ENCODE results near the gene GTSE1. TPM values are rescaled to one million over a fixed set of nuclear protein-coding genes. Genes with fewer than 3 reads are reported as not detected.

GTSE1 gene
- total and polyA plus RNA-seq, 2 of the 13 experiments (the other 11 are each of a cell fraction or from before 2014, with no cell fraction given): 10.7 to 13.5 TPM

DNA sequence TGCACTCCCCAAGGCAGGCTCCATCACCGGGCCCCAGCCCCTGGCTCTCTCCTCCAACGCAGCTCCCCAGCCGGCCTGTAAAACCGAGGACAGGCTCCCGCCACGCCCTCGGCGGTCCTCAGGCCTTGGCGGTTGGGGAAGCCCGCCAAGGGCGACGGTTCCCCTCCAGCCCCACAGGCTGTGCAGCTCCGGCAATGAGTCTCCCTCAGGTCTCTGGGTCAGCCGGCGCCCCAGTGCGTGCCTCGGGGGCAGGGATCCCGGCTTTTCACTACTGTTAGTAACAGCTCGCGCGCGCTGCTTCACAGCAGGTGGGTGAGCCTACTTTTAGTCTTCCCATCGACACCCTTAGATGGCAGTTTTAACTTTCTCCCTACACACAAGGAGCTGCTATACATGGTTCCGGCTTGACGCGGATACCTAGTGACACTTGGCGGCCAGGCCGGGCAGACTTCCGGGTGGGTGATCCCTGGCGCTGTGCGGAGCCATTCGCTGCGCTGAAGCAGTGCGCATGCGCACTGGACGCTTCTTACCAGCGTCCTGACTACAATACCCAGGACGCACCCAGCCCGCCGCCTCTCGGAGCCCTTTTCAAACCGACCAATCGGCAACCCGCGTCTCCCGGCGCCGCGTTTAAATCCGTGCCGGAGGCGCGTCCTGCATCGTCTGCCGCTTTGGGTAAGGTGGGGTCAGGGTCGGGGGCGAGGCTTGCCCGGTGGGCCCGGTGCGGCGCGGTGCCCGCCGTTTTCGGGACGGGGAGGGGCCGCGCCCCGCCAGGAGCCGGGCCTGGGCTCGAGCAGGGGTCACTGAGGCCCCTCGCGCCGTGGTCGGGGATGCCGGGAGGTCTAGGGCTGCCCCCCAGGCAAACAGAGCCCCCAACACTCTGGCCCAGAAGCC, at the start of gene GTSE1 (continued):
- TF ChIP-seq, protein P1, sequence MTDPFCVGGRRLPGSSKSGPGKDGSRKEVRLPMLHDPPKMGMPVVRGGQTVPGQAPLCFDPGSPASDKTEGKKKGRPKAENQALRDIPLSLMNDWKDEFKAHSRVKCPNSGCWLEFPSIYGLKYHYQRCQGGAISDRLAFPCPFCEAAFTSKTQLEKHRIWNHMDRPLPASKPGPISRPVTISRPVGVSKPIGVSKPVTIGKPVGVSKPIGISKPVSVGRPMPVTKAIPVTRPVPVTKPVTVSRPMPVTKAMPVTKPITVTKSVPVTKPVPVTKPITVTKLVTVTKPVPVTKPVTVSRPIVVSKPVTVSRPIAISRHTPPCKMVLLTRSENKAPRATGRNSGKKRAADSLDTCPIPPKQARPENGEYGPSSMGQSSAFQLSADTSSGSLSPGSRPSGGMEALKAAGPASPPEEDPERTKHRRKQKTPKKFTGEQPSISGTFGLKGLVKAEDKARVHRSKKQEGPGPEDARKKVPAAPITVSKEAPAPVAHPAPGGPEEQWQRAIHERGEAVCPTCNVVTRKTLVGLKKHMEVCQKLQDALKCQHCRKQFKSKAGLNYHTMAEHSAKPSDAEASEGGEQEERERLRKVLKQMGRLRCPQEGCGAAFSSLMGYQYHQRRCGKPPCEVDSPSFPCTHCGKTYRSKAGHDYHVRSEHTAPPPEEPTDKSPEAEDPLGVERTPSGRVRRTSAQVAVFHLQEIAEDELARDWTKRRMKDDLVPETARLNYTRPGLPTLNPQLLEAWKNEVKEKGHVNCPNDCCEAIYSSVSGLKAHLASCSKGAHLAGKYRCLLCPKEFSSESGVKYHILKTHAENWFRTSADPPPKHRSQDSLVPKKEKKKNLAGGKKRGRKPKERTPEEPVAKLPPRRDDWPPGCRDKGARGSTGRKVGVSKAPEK (CRISPR knock-in tag; IDR thresholded peaks at IDR 0.05; ENCODE audit: borderline replicate concordance): no peak
- peak; percentile 84 for TF ChIP-seq ARID2 (CRISPR knock-in tag; IDR thresholded peaks at IDR 0.05; ENCODE audit: borderline replicate concordance)
- TF ChIP-seq ZSCAN25 (CRISPR knock-in tag; IDR thresholded peaks at IDR 0.05): no peak
- TF ChIP-seq, protein P2, sequence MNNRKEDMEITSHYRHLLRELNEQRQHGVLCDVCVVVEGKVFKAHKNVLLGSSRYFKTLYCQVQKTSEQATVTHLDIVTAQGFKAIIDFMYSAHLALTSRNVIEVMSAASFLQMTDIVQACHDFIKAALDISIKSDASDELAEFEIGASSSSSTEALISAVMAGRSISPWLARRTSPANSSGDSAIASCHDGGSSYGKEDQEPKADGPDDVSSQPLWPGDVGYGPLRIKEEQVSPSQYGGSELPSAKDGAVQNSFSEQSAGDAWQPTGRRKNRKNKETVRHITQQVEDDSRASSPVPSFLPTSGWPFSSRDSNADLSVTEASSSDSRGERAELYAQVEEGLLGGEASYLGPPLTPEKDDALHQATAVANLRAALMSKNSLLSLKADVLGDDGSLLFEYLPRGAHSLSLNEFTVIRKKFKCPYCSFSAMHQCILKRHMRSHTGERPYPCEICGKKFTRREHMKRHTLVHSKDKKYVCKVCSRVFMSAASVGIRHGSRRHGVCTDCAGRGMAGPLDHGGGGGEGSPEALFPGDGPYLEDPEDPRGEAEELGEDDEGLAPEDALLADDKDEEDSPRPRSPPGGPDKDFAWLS (CRISPR knock-in tag; IDR thresholded peaks at IDR 0.05; ENCODE audit: borderline replicate concordance): no peak
- peak; percentile 100 for TF ChIP-seq TFDP1 (CRISPR knock-in tag; IDR thresholded peaks at IDR 0.05; ENCODE audit: borderline replicate concordance)
- TF ChIP-seq, protein P3, sequence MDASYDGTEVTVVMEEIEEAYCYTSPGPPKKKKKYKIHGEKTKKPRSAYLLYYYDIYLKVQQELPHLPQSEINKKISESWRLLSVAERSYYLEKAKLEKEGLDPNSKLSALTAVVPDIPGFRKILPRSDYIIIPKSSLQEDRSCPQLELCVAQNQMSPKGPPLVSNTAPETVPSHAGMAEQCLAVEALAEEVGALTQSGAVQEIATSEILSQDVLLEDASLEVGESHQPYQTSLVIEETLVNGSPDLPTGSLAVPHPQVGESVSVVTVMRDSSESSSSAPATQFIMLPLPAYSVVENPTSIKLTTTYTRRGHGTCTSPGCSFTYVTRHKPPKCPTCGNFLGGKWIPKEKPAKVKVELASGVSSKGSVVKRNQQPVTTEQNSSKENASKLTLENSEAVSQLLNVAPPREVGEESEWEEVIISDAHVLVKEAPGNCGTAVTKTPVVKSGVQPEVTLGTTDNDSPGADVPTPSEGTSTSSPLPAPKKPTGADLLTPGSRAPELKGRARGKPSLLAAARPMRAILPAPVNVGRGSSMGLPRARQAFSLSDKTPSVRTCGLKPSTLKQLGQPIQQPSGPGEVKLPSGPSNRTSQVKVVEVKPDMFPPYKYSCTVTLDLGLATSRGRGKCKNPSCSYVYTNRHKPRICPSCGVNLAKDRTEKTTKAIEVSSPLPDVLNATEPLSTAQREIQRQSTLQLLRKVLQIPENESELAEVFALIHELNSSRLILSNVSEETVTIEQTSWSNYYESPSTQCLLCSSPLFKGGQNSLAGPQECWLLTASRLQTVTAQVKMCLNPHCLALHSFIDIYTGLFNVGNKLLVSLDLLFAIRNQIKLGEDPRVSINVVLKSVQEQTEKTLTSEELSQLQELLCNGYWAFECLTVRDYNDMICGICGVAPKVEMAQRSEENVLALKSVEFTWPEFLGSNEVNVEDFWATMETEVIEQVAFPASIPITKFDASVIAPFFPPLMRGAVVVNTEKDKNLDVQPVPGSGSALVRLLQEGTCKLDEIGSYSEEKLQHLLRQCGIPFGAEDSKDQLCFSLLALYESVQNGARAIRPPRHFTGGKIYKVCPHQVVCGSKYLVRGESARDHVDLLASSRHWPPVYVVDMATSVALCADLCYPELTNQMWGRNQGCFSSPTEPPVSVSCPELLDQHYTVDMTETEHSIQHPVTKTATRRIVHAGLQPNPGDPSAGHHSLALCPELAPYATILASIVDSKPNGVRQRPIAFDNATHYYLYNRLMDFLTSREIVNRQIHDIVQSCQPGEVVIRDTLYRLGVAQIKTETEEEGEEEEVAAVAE (CRISPR knock-in tag; IDR thresholded peaks at IDR 0.05; ENCODE audit: borderline replicate concordance): no peak
- TF ChIP-seq ZFP36L2 (CRISPR knock-in tag; IDR thresholded peaks at IDR 0.05): no peak
- peak; percentile 96 for TF ChIP-seq ZNF589 (CRISPR knock-in tag; conservative IDR thresholded peaks at IDR 0.05)
- TF ChIP-seq MEIS2 (CRISPR knock-in tag; IDR thresholded peaks at IDR 0.05): peak; percentile 38
- peak; percentile 56 for TF ChIP-seq ASH2L (IDR thresholded peaks at IDR 0.05; ENCODE audit: insufficient read length, low read depth, low read length)
- TF ChIP-seq CEBPZ (IDR thresholded peaks at IDR 0.05; ENCODE audit: low read length): no peak
- TF ChIP-seq ZNF790 (CRISPR knock-in tag; IDR thresholded peaks at IDR 0.05; ENCODE audit: borderline replicate concordance): no peak
- no peak for TF ChIP-seq PAX8 (CRISPR knock-in tag; IDR thresholded peaks at IDR 0.05; ENCODE audit: borderline replicate concordance)

Measured in HepG2 (cell line).